Tibial nerve (tissue), 3 donors: Measurements from ENCODE around the gene TMEM207.

ENCODE experiments used
- POLR2A ChIP-seq, 2 donors: fragments of 450-650 bp; IDR thresholded peaks; one replicate each; pipeline ENCODE4 v1.6.1; 2017; ENCODE audit warnings: antibody characterized with exemption in 2 of 2, mild to moderate bottlenecking in 2 of 2, moderate library complexity in 2 of 2
- TF ChIP-seq, protein P1 (sequence below), 5 experiments: fragments of 200-600 bp in 3 of 5; fragments of 450-650 bp in 2 of 5; sonication (generic) in 3 of 5; IDR thresholded peaks; one replicate each; pipeline ENCODE4 v1.5.1; 2016 to 2019; ENCODE audit warnings: antibody characterized with exemption in 5 of 5, mild to moderate bottlenecking in 3 of 5, moderate library complexity in 2 of 5

DNA sequence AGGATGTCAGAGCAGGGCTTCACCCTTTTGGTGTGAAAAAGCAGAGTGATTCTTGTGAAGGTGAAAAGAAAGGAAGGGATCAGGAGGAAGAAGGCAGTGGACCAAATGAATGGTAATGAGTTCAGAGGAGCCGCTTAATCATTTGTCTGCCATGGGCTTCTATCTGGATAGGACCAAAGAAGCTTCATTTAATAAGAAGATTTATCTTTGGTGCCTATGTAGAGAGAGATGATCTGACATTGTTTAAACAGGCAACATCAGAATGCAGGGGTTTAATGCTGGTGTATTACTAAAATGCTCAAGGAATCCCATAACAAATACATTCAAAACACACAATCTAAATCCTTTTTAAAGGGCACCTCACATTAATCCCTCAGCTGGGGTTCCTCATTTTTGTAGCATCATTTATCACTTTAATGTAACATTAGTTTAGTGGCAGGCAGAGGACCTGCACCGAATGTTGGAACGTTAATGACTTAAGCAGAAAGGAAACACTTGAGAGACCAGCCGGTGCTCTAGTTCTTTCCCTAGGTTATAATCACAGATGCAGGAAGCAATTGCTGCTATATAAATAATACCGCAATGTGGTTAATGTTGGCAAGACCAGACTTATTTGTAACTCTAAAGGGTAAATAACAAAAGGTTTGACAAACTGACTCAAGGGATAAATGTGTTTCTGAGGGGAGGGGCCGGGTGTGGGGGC is 36.3 kb upstream of the TMEM207 start:
- TF ChIP-seq, protein P1, sequence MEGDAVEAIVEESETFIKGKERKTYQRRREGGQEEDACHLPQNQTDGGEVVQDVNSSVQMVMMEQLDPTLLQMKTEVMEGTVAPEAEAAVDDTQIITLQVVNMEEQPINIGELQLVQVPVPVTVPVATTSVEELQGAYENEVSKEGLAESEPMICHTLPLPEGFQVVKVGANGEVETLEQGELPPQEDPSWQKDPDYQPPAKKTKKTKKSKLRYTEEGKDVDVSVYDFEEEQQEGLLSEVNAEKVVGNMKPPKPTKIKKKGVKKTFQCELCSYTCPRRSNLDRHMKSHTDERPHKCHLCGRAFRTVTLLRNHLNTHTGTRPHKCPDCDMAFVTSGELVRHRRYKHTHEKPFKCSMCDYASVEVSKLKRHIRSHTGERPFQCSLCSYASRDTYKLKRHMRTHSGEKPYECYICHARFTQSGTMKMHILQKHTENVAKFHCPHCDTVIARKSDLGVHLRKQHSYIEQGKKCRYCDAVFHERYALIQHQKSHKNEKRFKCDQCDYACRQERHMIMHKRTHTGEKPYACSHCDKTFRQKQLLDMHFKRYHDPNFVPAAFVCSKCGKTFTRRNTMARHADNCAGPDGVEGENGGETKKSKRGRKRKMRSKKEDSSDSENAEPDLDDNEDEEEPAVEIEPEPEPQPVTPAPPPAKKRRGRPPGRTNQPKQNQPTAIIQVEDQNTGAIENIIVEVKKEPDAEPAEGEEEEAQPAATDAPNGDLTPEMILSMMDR (IDR thresholded peaks at IDR 0.05), result no peak
- no peak for TF ChIP-seq POLR2A (IDR thresholded peaks at IDR 0.05)
